Prostate gland (tissue), 2 donors: ENCODE results near the gene TCERG1. TPM values are rescaled to one million over a fixed set of nuclear protein-coding genes. Genes with fewer than 3 reads are reported as not detected.

Experiments
- DNase-seq: peaks from one replicate; pipeline ENCODE4 v3.0.0-alpha.2; 2019; ENCODE audit warnings: low spot score
- H3K27ac ChIP-seq, 2 donors: fragments of 200-600 bp; sonication (generic); 2 replicates each; pipeline ENCODE4 v1.5.1; 2017 to 2019
- H3K27me3 ChIP-seq: fragments of 200-600 bp; sonication (generic); replicated peaks from 2 replicates; pipeline ENCODE4 v1.5.1; 2019; ENCODE audit not compliant: insufficient read depth
- H3K36me3 ChIP-seq, 2 donors: fragments of 200-600 bp; sonication (generic); 1 replicate in 1 of 2; 2 replicates in 1 of 2; pipeline versions ENCODE4 v1.5.1 to v1.8.1; 2017 to 2019
- H3K4me1 ChIP-seq: fragments of 200-600 bp; sonication (generic); replicated peaks from 2 replicates; pipeline ENCODE4 v1.5.1; 2019
- H3K4me3 ChIP-seq, 2 donors: fragments of 200-600 bp; sonication (generic); 2 replicates each; pipeline ENCODE4 v1.5.1; 2017 to 2019
- H3K9me3 ChIP-seq: fragments of 200-600 bp; sonication (generic); 2 replicates; pipeline ENCODE4 v1.5.1; 2017
- CTCF ChIP-seq, 4 experiments: fragments of 200-600 bp in 2 of 4; fragments of 450-650 bp in 2 of 4; sonication (generic) in 2 of 4; IDR thresholded peaks; 1 replicate in 3 of 4; 2 replicates in 1 of 4; pipeline ENCODE4 v1.5.1; 2016 to 2019; ENCODE audit warnings: antibody characterized with exemption in 4 of 4, mild to moderate bottlenecking in 2 of 4, moderate library complexity in 2 of 4
- POLR2A ChIP-seq: fragments of 450-650 bp; IDR thresholded peaks from one replicate; pipeline ENCODE4 v1.6.1; 2016; ENCODE audit warnings: antibody characterized with exemption, mild to moderate bottlenecking
- POLR2AphosphoS5 ChIP-seq: sonication (generic); formaldehyde crosslinking; IDR thresholded peaks from one replicate; pipeline ENCODE4 v1.6.1; 2017; ENCODE audit warnings: antibody characterized with exemption
- WGBS: methylation state at CpG from one replicate; pipeline ENCODE4 v1.1.5; 2018; 5-methylcytosine and 5-hydroxymethylcytosine counted together
- intact Hi-C: fragments of 100-400 bp; cut with DNase I; formaldehyde crosslinking; loops from one replicate; pipeline ENCODE4 v1.14.2; 2022
- total RNA-seq, 2 donors: library from RNA; depleted of rRNA; stranded (reverse); fragments of >200 nt; gene quantifications; one replicate each; pipeline ENCODE4 v1.1.0, GENCODE V29; 2016

Gene TCERG1
- total RNA-seq, 2 donors from 2014 or later = 41.4 to 83.0 TPM

- WGBS = 77% methylated on average over 1 of the region's 1 CpG
- H3K27ac ChIP-seq = no peak overlapping the region
- no peak overlapping the region for H3K4me3 ChIP-seq
- no peaks in the 10 kb centered on the region for H3K27me3 ChIP-seq
- H3K4me1 ChIP-seq = no peaks in the 10 kb centered on the region
- DNase-seq = no peak
- no peak for TF ChIP-seq POLR2A
- no peak for TF ChIP-seq CTCF (IDR thresholded peaks at IDR 0.05)
- TF ChIP-seq POLR2AphosphoS5 = no peak
- H3K36me3 ChIP-seq = peaks cover 0 to 6% of the 10 kb centered on the region in 2 donors
- no peaks in the 10 kb centered on the region for H3K9me3 ChIP-seq
- intact Hi-C loops = no loop called here
These were observed 28.8 kb downstream of the TCERG1 start for GRCh38 chr5:146475906-146476305.

GRCh38 chr5:146482775-146483174, 35.6 kb downstream of the TCERG1 start:
- intact Hi-C loops = no loop called here
- no peak for DNase-seq

GRCh38 chr5:146484714-146485391, 37.7 kb downstream of the TCERG1 start:
- no peak for TF ChIP-seq POLR2A
- no peak for TF ChIP-seq CTCF (IDR thresholded peaks at IDR 0.05)
- TF ChIP-seq POLR2AphosphoS5 = no peak
- Histone ChIP-seq H3K27me3 (no peaks in the 10 kb centered on the region), H3K4me1 (no peaks in the 10 kb centered on the region), H3K9me3 (no peaks in the 10 kb centered on the region), H3K27ac (no peak overlapping the region), H3K36me3 (no peaks in the 10 kb centered on the region), H3K4me3 (no peak overlapping the region)
- intact Hi-C loops = no loop called here
- no peak for DNase-seq

More at GRCh38 chr5:146482775-146483174, 35.6 kb downstream of the TCERG1 start:
- 61% methylated on average over 2 of the region's 2 CpGs for WGBS
- H3K9me3 ChIP-seq = no peaks in the 10 kb centered on the region
- H3K4me1 ChIP-seq = no peaks in the 10 kb centered on the region
- no peaks in the 10 kb centered on the region for H3K27me3 ChIP-seq
- H3K27ac ChIP-seq = no peak overlapping the region
- no peaks in the 10 kb centered on the region for H3K36me3 ChIP-seq
- H3K4me3 ChIP-seq = no peak overlapping the region
- TF ChIP-seq POLR2AphosphoS5 = no peak
- no peak for TF ChIP-seq CTCF (IDR thresholded peaks at IDR 0.05)
- TF ChIP-seq POLR2A = no peak

GRCh38 chr5:146490089-146490843, 43.1 kb downstream of the TCERG1 start:
- intact Hi-C loops = no loop called here
- Histone ChIP-seq H3K27ac (no peak overlapping the region), H3K9me3 (no peaks in the 10 kb centered on the region), H3K4me1 (no peaks in the 10 kb centered on the region), H3K4me3 (no peak overlapping the region), H3K36me3 (no peaks in the 10 kb centered on the region), H3K27me3 (no peaks in the 10 kb centered on the region)
- 84% methylated on average over 3 of the region's 3 CpGs for WGBS
- TF ChIP-seq CTCF (IDR thresholded peaks at IDR 0.05) (no peak), POLR2AphosphoS5 (no peak), POLR2A (no peak)
- no peak for DNase-seq
